K562 (cell line): ENCODE data around the gene WFIKKN2.

ENCODE experiments used
- ESRRA ChIP-seq: fragments of 450-650 bp; IDR thresholded peaks from 2 replicates; pipeline ENCODE4 v1.6.1; 2014; ENCODE audit warnings: low read depth, mild to moderate bottlenecking, moderate library complexity, borderline replicate concordance
- SIN3B ChIP-seq: fragments of 450-650 bp; IDR thresholded peaks from 2 replicates; pipeline ENCODE4 v1.6.1; 2017; ENCODE audit warnings: low read depth, mild to moderate bottlenecking, moderate library complexity
- TF ChIP-seq, protein P1 (sequence below), 3 experiments: IDR thresholded peaks in 2 of 3; conservative IDR thresholded peaks in 1 of 3; 2 replicates each; pipeline ENCODE4 v1.5.1; 2011 to 2012; ENCODE audit warnings: low read length in 3 of 3, mild to moderate bottlenecking in 3 of 3, control low read depth in 2 of 3, improper control_type of control experiment in 1 of 3, inconsistent platforms in 1 of 3, low read depth in 1 of 3, mixed read lengths in 1 of 3, moderate library complexity in 1 of 3; ENCODE audit not compliant: insufficient read depth in 2 of 3

DNA sequence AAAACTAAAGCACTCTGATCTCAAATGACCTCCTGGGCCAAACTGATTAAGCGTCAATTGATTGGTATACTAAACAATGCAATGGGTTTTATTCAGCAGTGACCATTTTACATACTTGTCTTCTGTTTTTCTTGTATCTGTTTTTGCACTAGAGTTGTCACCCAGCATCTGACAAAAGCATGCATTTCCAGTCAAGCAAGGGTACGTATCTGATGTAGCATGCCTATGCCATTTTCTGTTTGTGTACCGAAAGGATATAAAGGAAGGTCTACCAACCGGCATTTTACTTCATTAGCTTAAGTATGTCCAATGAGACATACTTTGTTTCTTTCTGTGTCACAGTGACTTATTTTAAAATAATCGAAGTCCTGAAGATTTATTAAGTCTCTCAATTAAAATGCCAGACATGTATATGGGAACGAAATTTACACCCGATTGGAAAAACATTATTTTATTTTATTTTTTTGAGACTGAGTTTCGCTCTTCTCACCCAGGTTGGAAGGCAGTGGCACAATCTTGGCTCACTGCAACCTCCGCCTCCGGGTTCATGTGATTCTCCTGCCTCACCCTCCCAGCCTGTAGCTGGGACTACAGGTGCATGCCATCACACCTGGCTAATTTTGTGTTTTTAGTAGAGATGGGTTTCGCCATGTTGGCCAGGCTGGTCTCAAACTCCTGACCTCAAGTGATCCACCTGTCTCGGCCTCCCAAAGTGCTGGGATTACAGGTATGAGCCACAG is 23.3 kb downstream of the WFIKKN2 start:
- TF ChIP-seq ESRRA (no peak), SIN3B (no peak)
- TF ChIP-seq, protein P1, sequence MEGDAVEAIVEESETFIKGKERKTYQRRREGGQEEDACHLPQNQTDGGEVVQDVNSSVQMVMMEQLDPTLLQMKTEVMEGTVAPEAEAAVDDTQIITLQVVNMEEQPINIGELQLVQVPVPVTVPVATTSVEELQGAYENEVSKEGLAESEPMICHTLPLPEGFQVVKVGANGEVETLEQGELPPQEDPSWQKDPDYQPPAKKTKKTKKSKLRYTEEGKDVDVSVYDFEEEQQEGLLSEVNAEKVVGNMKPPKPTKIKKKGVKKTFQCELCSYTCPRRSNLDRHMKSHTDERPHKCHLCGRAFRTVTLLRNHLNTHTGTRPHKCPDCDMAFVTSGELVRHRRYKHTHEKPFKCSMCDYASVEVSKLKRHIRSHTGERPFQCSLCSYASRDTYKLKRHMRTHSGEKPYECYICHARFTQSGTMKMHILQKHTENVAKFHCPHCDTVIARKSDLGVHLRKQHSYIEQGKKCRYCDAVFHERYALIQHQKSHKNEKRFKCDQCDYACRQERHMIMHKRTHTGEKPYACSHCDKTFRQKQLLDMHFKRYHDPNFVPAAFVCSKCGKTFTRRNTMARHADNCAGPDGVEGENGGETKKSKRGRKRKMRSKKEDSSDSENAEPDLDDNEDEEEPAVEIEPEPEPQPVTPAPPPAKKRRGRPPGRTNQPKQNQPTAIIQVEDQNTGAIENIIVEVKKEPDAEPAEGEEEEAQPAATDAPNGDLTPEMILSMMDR (IDR thresholded peaks at IDR 0.05 in 2 of 3, conservative IDR thresholded peaks at IDR 0.05 in 1 of 3; ENCODE audit: insufficient read depth in 2 of 3, low read depth in 1 of 3, low read length in 3 of 3) = no peak
